ENCODE measurements around the gene MAGI1.

The MAGI1 gene

GRCh38 chr3:65809641-65810150 is 229.0 kb downstream of the MAGI1 start:
- no peaks in the 10 kb centered on the region for H3K36me3 ChIP-seq
- H3K27ac ChIP-seq = no peak overlapping the region
- H3K4me1 ChIP-seq (ENCODE audit: control insufficient read depth in 1 of 2, insufficient read depth in 1 of 2, low read depth in 1 of 2, low read length in 1 of 2) = no peaks in the 10 kb centered on the region
- no peak overlapping the region for H3K4me3 ChIP-seq (ENCODE audit: low read depth in 1 of 2, low read length in 1 of 2)
- no peaks in the 10 kb centered on the region for H3K27me3 ChIP-seq
- TF ChIP-seq CTCF (IDR thresholded peaks at IDR 0.05) = no peak
- H3K9me3 ChIP-seq = no peaks in the 10 kb centered on the region

- no peak for TF ChIP-seq CTCF (IDR thresholded peaks at IDR 0.05)
- H3K4me3 ChIP-seq (ENCODE audit: low read depth in 1 of 2, low read length in 1 of 2) = no peak overlapping the region
Observed at GRCh38 chr3:65808824-65809223, 229.9 kb downstream of the MAGI1 start.

GRCh38 chr3:65808407-65808806 is 230.3 kb downstream of the MAGI1 start:
- Histone ChIP-seq H3K27me3 (no peaks in the 10 kb centered on the region), H3K4me1 (ENCODE audit: control insufficient read depth in 1 of 2, insufficient read depth in 1 of 2, low read depth in 1 of 2, low read length in 1 of 2) (no peaks in the 10 kb centered on the region), H3K27ac (no peak overlapping the region), H3K9me3 (no peaks in the 10 kb centered on the region), H3K36me3 (no peaks in the 10 kb centered on the region), H3K4me3 (ENCODE audit: low read depth in 1 of 2, low read length in 1 of 2) (no peak overlapping the region)
- no peak for TF ChIP-seq CTCF (IDR thresholded peaks at IDR 0.05)

More at GRCh38 chr3:65808824-65809223, 229.9 kb downstream of the MAGI1 start:
- Histone ChIP-seq H3K27me3 (no peaks in the 10 kb centered on the region), H3K9me3 (no peaks in the 10 kb centered on the region), H3K36me3 (no peaks in the 10 kb centered on the region), H3K4me1 (ENCODE audit: control insufficient read depth in 1 of 2, insufficient read depth in 1 of 2, low read depth in 1 of 2, low read length in 1 of 2) (no peaks in the 10 kb centered on the region), H3K27ac (no peak overlapping the region)

- H3K27ac ChIP-seq = no peak overlapping the region
- H3K4me1 ChIP-seq (ENCODE audit: control insufficient read depth in 1 of 2, insufficient read depth in 1 of 2, low read depth in 1 of 2, low read length in 1 of 2) = no peaks in the 10 kb centered on the region
- no peak for TF ChIP-seq CTCF (IDR thresholded peaks at IDR 0.05)
- no peaks in the 10 kb centered on the region for H3K36me3 ChIP-seq
- H3K4me3 ChIP-seq (ENCODE audit: low read depth in 1 of 2, low read length in 1 of 2) = no peak overlapping the region
- H3K9me3 ChIP-seq = no peaks in the 10 kb centered on the region
- H3K27me3 ChIP-seq = no peaks in the 10 kb centered on the region
Observed at GRCh38 chr3:65807225-65807624, 231.5 kb downstream of the MAGI1 start.

GRCh38 chr3:65806600-65806999 is 232.1 kb downstream of the MAGI1 start:
- no peaks in the 10 kb centered on the region for H3K27me3 ChIP-seq
- no peaks in the 10 kb centered on the region for H3K9me3 ChIP-seq
- H3K4me1 ChIP-seq (ENCODE audit: control insufficient read depth in 1 of 2, insufficient read depth in 1 of 2, low read depth in 1 of 2, low read length in 1 of 2) = no peaks in the 10 kb centered on the region
- no peak overlapping the region for H3K27ac ChIP-seq
- H3K4me3 ChIP-seq (ENCODE audit: low read depth in 1 of 2, low read length in 1 of 2) = no peak overlapping the region
- H3K36me3 ChIP-seq = no peaks in the 10 kb centered on the region
- no peak for TF ChIP-seq CTCF (IDR thresholded peaks at IDR 0.05)

GRCh38 chr3:65796676-65797075 is 242.0 kb downstream of the MAGI1 start:
- Histone ChIP-seq H3K36me3 (no peaks in the 10 kb centered on the region), H3K27ac (no peak overlapping the region), H3K4me3 (ENCODE audit: low read depth in 1 of 2, low read length in 1 of 2) (no peak overlapping the region), H3K4me1 (ENCODE audit: control insufficient read depth in 1 of 2, insufficient read depth in 1 of 2, low read depth in 1 of 2, low read length in 1 of 2) (no peaks in the 10 kb centered on the region), H3K9me3 (no peaks in the 10 kb centered on the region), H3K27me3 (no peaks in the 10 kb centered on the region)
- TF ChIP-seq CTCF (IDR thresholded peaks at IDR 0.05) = no peak

Data from neutrophil (primary cell).